Ascending aorta (tissue), 2 donors: ENCODE results near the gene FFAR3. TPM values are rescaled to one million over a fixed set of nuclear protein-coding genes. Genes with fewer than 3 reads are reported as not detected.
"Not testable (repeated sequence)": the region's sequence is repeated elsewhere in the genome, so short reads cannot be mapped to it uniquely, and the experiment has no call there.

Source experiments
- DNase-seq, 2 donors: peaks; one replicate each; pipeline ENCODE4 v3.0.0-alpha.2; 2019; ENCODE audit warnings: low spot score in 2 of 2
- H3K27ac ChIP-seq, 2 donors: fragments of 200-600 bp; sonication (generic); one replicate each; pipeline ENCODE4 v1.5.1; 2016 to 2017; ENCODE audit warnings: mild to moderate bottlenecking in 1 of 2
- H3K27me3 ChIP-seq: fragments of 200-600 bp; sonication (generic); one replicate; pipeline ENCODE4 v1.5.1; 2017
- H3K36me3 ChIP-seq, 2 donors: fragments of 200-600 bp; sonication (generic); one replicate each; pipeline ENCODE4 v1.5.1; 2016
- H3K4me1 ChIP-seq, 2 donors: fragments of 200-600 bp; sonication (generic); one replicate each; pipeline ENCODE4 v1.5.1; 2016 to 2017; ENCODE audit warnings: mild to moderate bottlenecking in 1 of 2
- H3K4me3 ChIP-seq, 2 donors: fragments of 200-600 bp; sonication (generic); one replicate each; pipeline ENCODE4 v1.5.1; 2016 to 2017; ENCODE audit warnings: mild to moderate bottlenecking in 1 of 2
- H3K9me3 ChIP-seq, 2 donors: fragments of 200-600 bp; sonication (generic); one replicate each; pipeline ENCODE4 v1.5.1; 2016
- CTCF ChIP-seq, 3 experiments: fragments of 200-600 bp in 2 of 3; fragments of 450-650 bp in 1 of 3; sonication (generic) in 2 of 3; IDR thresholded peaks; one replicate each; pipeline ENCODE4 v1.5.1; 2016 to 2019; ENCODE audit warnings: antibody characterized with exemption in 3 of 3, mild to moderate bottlenecking in 1 of 3, moderate library complexity in 1 of 3
- intact Hi-C: fragments of 100-400 bp; cut with DNase I; formaldehyde crosslinking; loops from one replicate; pipeline ENCODE4 v1.15.1; 2023
- total RNA-seq: library from RNA; depleted of rRNA; stranded (reverse); fragments of >200 nt; gene quantifications from one replicate; pipeline ENCODE4 v1.1.0, GENCODE V29; 2016

The FFAR3 gene
- total RNA-seq, 1 donor from 2014 or later: not detected

GRCh38 chr19:35400773-35401100, 42.5 kb downstream of the FFAR3 start:
- H3K9me3 ChIP-seq: no peaks in the 10 kb centered on the region
- no peaks in the 10 kb centered on the region for H3K4me1 ChIP-seq
- H3K27ac ChIP-seq: no peak overlapping the region
- no peak for TF ChIP-seq CTCF (IDR thresholded peaks at IDR 0.05)
- intact Hi-C loops: no loop called here
- no peak for DNase-seq
- no peaks in the 10 kb centered on the region for H3K27me3 ChIP-seq
- no peak overlapping the region for H3K4me3 ChIP-seq
- no peaks in the 10 kb centered on the region for H3K36me3 ChIP-seq

DNA sequence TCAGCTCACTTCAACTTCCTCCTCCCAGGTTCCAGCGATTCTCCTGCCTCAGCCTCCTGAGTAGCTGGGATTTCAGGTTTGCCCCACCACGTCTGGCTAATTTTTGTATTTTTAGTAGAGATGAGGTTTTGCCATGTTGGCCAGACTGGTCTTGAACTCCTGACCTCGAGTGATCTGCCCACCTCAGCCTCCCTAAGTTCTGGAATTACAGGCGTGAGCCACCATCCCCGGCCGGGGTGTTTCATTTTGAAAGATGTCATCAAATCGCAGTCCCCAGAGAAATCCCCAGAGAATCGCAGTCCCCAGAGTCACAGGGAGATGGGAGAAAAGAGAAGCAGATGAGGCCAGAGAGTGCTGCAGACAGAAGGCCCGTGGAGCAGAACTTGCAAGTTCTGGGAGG, 43.2 kb downstream of the FFAR3 start:
- H3K27ac ChIP-seq, DNase-seq, H3K36me3 ChIP-seq, intact Hi-C loops, H3K4me1 ChIP-seq, H3K9me3 ChIP-seq, H3K27me3 ChIP-seq, H3K4me3 ChIP-seq: not testable (repeated sequence)

DNA sequence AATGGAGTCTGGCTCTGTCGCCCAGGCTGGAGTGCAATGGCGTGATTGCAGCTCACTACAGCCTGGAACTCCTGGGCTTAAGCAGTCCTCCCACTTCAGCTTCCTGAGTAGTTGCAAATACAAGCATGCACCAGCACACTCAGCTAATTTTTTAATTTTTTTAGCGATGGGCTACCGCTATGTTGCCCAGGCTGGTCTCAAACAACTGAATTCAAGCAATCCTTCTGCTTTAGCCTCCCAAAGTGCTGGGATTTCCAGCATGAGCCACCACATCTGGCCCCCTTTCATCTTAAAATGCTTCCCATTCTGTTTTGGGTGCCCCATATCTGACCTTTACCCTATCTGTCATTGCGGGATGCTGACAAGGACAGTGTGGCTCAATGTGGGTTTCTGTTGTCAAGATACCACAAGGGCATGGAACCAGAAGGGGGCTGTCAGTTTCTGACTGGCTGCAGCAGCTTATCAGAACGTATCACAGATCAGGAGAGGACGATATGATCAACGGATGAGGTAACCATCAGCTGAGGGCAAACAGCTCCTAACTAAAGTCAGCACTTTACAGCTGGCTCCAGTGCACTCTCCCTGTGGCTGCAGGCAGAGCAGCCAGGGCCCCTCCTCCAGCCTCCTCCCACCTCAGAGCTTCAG, 45.0 kb downstream of the FFAR3 start:
- Histone ChIP-seq H3K4me3 (no peak overlapping the region), H3K9me3 (no peaks in the 10 kb centered on the region), H3K4me1 (no peaks in the 10 kb centered on the region), H3K27me3 (no peaks in the 10 kb centered on the region), H3K36me3 (no peaks in the 10 kb centered on the region), H3K27ac (no peak overlapping the region)
- intact Hi-C loops: no loop called here
- no peak for TF ChIP-seq CTCF (IDR thresholded peaks at IDR 0.05)
- no peak for DNase-seq

DNA sequence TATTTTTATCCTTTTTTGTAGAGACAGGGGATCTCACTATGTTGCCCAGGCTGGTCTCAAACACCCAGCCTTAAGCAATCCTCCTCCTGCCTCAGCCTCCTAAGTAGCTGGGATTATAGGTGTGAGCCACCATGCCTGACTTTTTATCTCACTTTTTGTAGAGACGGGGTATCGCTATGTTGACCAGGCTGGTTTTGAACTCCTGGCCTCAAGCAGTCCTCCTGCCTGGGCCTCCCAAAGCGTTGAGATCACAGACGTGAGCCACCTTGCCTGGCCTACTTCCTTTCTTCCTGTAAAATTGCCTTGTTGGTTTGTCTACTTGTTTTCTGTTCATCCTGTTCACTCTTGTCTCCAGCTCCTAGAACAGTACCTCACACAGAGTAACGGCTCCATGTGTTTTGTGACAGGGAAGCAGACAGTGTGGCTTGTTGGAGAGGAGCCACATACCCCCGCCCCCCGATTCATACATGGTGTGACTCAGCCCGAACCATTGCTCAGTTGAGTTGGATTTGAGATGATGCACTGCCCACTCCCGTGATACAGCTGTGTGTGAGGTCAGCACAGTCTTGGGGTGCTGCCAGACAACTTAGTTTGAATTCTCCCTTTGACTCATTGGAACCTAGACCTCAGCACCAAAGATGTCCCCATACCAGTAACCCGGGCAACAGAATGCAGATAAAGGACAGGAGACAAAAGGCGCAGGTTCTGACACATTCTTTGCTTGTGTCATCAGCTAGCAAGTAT, 46.8 kb downstream of the FFAR3 start:
- Histone ChIP-seq H3K36me3 (no peaks in the 10 kb centered on the region), H3K27me3 (no peaks in the 10 kb centered on the region), H3K4me3 (no peak overlapping the region), H3K9me3 (no peaks in the 10 kb centered on the region), H3K27ac (no peak overlapping the region), H3K4me1 (no peaks in the 10 kb centered on the region)
- no peak for DNase-seq
- intact Hi-C loops: no loop called here
- TF ChIP-seq CTCF (IDR thresholded peaks at IDR 0.05): no peak

DNA sequence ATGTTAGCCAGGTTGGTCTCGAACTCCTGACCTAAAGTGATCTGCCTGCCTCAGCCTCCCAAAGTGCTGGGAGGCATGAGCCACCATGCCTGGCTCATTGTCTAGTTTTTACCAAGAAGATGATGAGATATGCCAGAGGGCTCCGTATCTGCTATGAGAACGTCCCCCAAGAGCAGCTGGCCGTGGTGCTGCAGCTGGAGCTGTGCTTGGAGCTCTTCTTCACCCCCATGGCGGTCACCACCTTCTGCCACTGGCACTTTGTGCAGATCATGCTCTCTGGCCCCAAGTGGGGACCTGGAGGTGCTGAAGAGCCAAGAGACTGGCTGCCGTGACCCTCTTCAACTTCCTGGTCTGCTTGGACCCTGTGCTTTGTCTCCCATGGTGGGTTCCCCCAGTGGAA, 49.4 kb downstream of the FFAR3 start:
- H3K27ac ChIP-seq: no peak overlapping the region
- DNase-seq: no peak
- no peak overlapping the region for H3K4me3 ChIP-seq
- H3K36me3 ChIP-seq: no peaks in the 10 kb centered on the region
- no peak for TF ChIP-seq CTCF (IDR thresholded peaks at IDR 0.05)
- H3K9me3 ChIP-seq: no peaks in the 10 kb centered on the region
- intact Hi-C loops: no loop called here
- H3K4me1 ChIP-seq: no peaks in the 10 kb centered on the region
- no peaks in the 10 kb centered on the region for H3K27me3 ChIP-seq

- intact Hi-C loops: no loop called here
- no peaks in the 10 kb centered on the region for H3K9me3 ChIP-seq
- H3K4me3 ChIP-seq: no peak overlapping the region
- H3K4me1 ChIP-seq: no peaks in the 10 kb centered on the region
- no peaks in the 10 kb centered on the region for H3K27me3 ChIP-seq
- no peak for DNase-seq
- no peak for TF ChIP-seq CTCF (IDR thresholded peaks at IDR 0.05)
- H3K27ac ChIP-seq: no peak overlapping the region
- H3K36me3 ChIP-seq: no peaks in the 10 kb centered on the region
Measured at GRCh38 chr19:35408284-35409171, 50.3 kb downstream of the FFAR3 start.
